Putamen (tissue), 1 donor: ENCODE results near the gene GFI1B.
"Not testable (repeated sequence)": the region's sequence is repeated elsewhere in the genome, so short reads cannot be mapped to it uniquely, and the experiment has no call there.

Source experiments
- DNase-seq: peaks from one replicate; pipeline ENCODE4 v3.0.0-alpha.2; 2016; ENCODE audit warnings: low spot score

GFI1B gene

GRCh38 chr9:132978451-132979131 lies at the start of gene GFI1B:
TSS of gene GFI1B (plus strand) at chr9:132978694. CDS start at chr9:132986679, 7,985 bp downstream.
- no peak for DNase-seq

- DNase-seq = no peak
These were observed 47.2 kb upstream of the GFI1B start for GRCh38 chr9:132931178-132931735.

- no peak for DNase-seq
These were observed 43.5 kb upstream of the GFI1B start for GRCh38 chr9:132935026-132935425.

- no peak for DNase-seq
These were observed 41.0 kb upstream of the GFI1B start for GRCh38 chr9:132937463-132937901.

GRCh38 chr9:132939169-132939568 lies 39.3 kb upstream of the GFI1B start:
- DNase-seq = no peak

GRCh38 chr9:132942541-132943182 lies 35.8 kb upstream of the GFI1B start:
- no peak for DNase-seq

- DNase-seq = no peak
These were observed 34.7 kb upstream of the GFI1B start for GRCh38 chr9:132943651-132944293.

GRCh38 chr9:132944294-132945185 lies 34.0 kb upstream of the GFI1B start, which contains the start of gene TSC1:
TSS of gene TSC1 (minus strand) at chr9:132944616. CDS start at chr9:132928872, 15,744 bp downstream.
- peak; percentile 94 for DNase-seq

GRCh38 chr9:132945186-132946130 lies 33.0 kb upstream of the GFI1B start:
- no peak for DNase-seq

- DNase-seq = no peak
These were observed 32.3 kb upstream of the GFI1B start for GRCh38 chr9:132946211-132946610.

GRCh38 chr9:132946631-132947295 lies 31.7 kb upstream of the GFI1B start:
- no peak for DNase-seq

GRCh38 chr9:132947756-132948155 lies 30.7 kb upstream of the GFI1B start:
- no peak for DNase-seq

- DNase-seq = no peak
These were observed 29.9 kb upstream of the GFI1B start for GRCh38 chr9:132948482-132949050.

GRCh38 chr9:132949709-132950108 lies 28.8 kb upstream of the GFI1B start:
- no peak for DNase-seq

- no peak for DNase-seq
These were observed 23.4 kb upstream of the GFI1B start for GRCh38 chr9:132955123-132955522.

GRCh38 chr9:132955768-132956167 lies 22.7 kb upstream of the GFI1B start:
- DNase-seq = no peak

- no peak for DNase-seq
These were observed 20.7 kb upstream of the GFI1B start for GRCh38 chr9:132957805-132958204.

GRCh38 chr9:132961002-132961401 lies 17.5 kb upstream of the GFI1B start:
- no peak for DNase-seq

GRCh38 chr9:132965478-132965877 lies 13.0 kb upstream of the GFI1B start:
- DNase-seq = no peak

GRCh38 chr9:132967908-132968307 lies 10.6 kb upstream of the GFI1B start:
- DNase-seq = not testable (repeated sequence)
